Stromal cell of bone marrow (primary cell): Measurements from ENCODE around the gene MALRD1.

ENCODE experiments used
- DNase-seq: peaks from one replicate; pipeline ENCODE4 v3.0.0-alpha.2; 2012; ENCODE audit warnings: low read depth

Gene MALRD1

DNA sequence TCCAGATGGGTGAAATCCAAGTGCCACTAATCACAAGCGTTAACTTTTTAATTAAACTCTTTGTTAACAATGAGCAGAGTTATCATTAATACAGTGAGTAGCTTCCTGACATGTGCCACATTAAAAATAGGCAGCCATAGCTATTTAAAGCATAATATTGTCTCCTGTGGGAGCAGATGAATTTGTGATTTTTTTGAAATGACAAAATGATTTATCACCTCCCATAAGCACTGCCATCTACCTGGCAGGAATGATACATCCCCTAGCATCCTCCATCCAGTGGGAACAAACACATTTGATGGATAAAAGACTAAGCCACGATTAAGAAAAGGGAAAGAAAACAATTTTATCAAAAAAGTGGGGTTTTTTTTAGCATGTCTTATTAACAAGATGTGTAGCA, 605.3 kb downstream of the MALRD1 start:
- no peak for DNase-seq

DNA sequence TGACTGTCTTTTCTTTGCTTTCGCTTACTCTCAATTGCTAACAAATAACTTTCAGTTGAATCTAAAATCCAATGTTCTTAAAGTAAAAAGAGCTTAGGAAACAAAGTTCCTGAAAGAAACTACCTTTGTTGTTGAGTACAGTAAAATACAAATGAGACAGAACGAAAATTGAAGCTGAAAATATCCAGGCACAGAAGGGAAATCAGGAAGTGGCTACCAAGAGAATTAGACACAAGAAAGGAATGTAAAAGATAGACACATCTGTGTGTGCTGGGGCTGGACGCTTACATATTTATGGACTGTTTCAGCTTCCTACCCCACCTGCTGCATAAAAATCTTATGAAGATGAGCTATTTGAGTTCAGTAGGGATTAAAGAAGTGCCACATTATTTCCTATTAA, 606.0 kb downstream of the MALRD1 start:
- DNase-seq = no peak

- no peak for DNase-seq
Observed at GRCh38 chr10:19656420-19657042, 607.9 kb downstream of the MALRD1 start.

GRCh38 chr10:19658131-19658530, 609.5 kb downstream of the MALRD1 start:
- no peak for DNase-seq

GRCh38 chr10:19658622-19659233, 610.1 kb downstream of the MALRD1 start:
- DNase-seq = no peak

DNA sequence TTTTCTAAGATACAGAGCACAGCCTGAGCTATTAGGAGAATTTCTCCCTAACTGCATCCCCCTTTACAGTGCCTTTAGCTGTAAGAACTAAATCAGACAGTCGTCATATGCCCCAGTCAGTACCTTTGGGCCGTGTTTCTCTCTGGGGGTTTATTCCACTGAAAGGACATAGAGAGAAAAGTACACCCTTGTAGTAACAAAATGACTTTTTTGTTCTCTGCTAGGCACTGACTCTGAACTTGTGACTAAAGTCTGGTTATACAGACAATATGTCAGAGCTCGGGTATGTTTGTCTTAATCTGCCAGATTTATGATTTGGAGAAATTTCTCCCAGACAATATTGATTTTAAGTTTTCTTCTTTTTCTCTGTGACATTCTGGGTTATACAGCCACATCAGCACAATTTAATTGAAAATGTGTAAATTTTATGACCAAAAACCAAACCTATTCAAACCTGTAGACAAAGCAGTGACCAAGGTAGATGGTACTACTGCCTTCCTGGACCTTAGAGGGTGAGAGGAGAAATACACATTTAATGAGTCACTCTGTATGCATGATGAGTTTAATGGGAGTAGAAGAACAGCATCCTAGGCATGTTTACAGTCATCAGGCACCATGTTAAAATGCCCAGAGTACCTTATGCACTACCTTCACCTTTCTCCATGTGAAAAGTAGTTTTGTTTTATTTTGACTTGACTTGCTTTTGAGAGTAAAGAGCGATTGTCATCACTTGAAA, 611.5 kb downstream of the MALRD1 start:
- no peak for DNase-seq

DNA sequence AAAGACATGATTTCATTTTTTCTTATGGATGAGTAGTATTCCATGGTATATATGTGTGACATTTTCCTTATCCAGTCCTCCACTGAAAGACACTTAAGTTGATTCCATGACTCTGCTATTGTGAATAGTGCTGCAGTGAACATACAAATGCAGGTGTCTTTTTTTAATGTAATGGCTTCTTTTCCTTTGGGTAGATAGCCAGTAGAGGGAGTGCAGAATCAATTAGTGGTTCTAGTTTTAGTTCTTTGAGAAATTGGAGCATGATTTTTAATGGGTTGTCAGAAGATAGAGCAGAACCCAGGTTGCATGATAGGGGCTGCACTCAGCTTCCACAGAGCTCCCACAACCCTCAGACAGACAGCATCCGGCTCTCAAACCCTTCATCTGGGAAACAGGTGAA, 614.7 kb downstream of the MALRD1 start:
- DNase-seq = no peak

DNA sequence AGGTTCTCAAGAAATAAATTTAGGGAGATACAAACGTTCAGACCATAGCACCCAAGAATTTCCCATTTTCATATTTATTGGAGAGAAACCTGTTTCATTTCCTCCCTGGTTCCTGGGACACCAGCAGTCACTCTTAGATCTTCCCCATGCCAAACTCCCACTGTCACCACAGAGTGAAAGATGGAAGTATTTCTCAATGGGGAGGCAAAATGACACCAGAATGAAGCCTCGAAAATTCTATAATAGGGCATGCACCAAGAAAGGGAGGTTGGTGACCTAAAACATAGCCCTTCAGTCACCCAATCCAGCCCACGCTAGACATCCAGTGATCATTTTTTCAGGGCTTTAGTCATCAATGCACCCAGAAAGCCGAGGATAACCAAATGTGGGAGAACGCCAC, 619.5 kb downstream of the MALRD1 start:
- DNase-seq = no peak

DNA sequence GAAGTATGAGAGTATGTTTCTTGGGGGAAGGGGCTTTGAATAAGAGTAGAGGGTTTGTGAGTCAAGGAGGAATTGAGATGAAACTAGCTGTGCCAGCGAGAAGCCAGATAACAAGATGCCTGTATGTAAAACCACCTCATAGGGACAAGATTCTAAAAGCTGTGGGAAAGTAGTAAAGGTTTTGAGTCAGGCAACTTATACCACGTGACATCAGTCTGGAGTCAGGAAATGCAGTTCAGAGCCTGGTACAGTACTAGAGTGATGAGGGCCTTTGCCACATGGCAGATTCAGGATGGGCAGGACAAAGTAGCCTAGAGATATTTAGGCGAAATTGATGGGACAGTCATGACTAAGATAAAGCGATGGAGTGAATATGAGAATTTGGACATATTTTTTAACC, 627.5 kb downstream of the MALRD1 start:
- DNase-seq = no peak

DNA sequence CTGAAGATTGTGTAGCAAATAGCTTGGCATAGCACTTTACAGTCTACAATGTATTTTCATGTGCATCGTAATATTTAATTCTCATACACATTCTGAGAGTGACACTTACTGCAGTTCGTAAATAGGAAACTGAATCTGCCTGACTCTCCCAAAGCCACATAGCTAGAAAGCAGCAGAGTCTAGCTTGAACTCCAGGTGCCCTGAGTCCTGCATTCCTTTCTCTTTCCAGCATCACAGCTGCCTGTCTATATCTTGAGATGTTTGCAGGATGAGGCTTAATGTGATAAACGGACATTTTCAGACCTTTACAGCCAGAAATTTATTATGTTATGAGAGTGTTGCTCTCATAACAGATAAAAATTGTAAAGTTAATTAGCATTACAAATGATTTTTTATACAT, 634.8 kb downstream of the MALRD1 start:
- no peak for DNase-seq

- no peak for DNase-seq
Observed at GRCh38 chr10:19683960-19684359, 635.4 kb downstream of the MALRD1 start.

DNA sequence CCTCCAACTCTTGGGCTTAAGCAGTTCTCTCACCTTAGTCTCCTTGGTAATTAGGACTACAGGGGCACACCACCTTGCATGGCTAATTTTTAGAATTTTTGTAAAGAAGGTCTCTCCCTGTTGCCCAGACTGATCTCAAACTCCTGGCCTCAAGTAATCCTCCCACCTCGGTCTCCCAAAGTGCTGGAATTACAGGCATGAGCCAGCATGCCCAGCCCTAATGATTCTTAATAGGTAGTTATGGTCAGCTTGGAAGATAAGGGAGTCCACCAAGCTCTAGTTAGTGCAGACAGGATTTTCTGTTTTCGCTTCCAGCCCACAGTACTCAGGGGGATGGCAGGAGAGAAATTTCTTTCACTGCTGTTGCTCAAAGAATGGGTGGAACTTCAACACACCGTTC, 639.7 kb downstream of the MALRD1 start:
- no peak for DNase-seq

DNA sequence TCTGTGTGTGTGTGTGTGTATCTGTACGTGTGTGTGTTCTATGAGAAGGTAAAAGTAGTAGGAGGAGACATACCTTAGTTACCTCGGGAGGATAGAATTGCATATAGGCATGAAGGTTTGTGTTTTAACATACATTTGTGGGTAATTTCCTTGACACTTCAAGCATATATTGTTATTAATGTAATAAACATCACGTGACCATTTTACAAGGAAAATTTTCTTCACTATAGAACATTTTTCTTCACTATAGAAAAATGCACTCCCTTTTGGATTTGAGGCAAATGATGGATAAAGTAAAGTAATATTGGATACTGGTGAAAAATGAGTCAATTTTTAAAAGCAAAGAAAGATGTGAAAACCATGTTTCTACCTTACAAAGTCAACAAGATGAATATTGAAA, 640.6 kb downstream of the MALRD1 start:
- no peak for DNase-seq

GRCh38 chr10:19699299-19699698, 650.7 kb downstream of the MALRD1 start:
- no peak for DNase-seq

GRCh38 chr10:19701427-19702052, 652.9 kb downstream of the MALRD1 start:
- no peak for DNase-seq

DNA sequence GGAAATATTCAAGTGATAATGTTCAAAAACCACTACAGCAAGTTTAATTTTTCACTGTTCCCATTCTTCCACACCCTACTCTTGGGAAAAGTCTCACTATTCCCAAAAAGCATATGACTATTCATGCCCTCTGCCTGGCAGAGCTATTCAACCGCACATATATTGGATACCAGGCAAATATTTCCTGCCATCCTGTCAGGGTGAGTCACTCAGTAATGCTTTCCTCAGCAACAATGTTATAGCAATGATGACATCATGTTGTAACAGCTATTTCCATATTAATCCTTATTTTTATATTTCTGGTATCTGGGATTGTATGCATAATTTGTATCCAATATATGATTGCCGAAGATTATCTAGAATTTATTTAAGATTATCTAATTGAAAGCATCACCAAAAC, 653.6 kb downstream of the MALRD1 start:
- DNase-seq = peak; percentile 55

DNA sequence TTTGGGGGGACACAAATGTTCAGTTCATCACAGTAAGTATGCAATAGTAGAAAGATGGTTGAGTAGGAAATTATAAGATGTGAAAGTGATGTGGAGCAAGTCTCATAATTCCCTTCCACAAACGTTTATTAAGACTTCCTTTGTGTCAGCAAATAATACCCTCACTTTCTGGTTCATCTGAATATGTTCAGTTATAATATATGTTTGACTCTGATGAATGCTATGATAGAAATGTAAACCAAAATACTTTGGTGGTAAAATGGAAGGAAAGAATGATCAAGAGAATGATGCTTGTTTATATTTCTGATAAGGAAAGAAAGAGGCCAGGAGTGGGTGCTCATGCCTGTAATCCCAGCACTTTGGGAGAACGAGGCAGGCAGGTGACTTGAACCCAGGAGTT, 655.9 kb downstream of the MALRD1 start:
- DNase-seq = no peak

GRCh38 chr10:19705250-19705649, 656.6 kb downstream of the MALRD1 start:
- no peak for DNase-seq

- no peak for DNase-seq
Observed at GRCh38 chr10:19706904-19707303, 658.3 kb downstream of the MALRD1 start.

- DNase-seq = no peak
Observed at GRCh38 chr10:19707376-19707775, 658.8 kb downstream of the MALRD1 start.

- no peak for DNase-seq
Observed at GRCh38 chr10:19708031-19708430, 659.4 kb downstream of the MALRD1 start.

DNA sequence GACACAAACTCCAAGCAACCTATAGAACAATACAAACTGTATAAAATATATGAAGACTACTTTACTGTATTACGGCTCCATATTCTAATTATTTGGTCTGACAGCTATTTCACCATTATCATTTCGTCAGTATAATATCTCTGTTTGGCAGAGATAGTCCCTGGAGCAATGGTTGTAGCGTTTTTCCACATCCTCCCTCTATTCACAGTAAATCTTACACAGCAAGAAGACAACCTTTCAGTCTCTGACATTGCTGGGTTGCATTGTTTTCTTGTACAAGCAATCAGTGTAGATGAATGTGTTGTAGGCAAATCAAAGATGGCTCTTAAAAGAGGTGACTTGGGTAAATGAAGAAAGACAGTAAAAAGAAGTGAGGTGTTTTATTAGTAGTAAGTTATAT, 662.0 kb downstream of the MALRD1 start:
- DNase-seq = no peak

DNA sequence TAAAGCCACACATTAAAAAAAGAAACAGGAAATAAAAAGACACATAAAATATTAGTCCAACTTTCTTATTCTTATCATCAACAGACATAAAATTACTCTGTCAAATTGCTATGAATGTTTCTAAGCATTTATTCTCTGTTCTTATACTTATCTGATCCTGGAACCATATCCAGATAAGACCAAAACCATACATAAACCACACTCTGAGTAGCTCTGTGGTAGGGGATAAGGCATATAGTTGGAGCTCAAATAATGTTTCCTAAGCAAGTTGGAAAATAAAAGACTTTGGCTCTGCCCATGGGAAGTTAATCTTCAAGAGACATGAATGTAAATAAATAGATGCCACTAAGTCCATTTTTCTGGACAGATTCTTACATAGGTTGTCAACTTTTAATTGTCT, 664.6 kb downstream of the MALRD1 start:
- DNase-seq = no peak
